GM18951 (cell line): Measurements from ENCODE around the gene CD4.

Experiments used
- POLR2A ChIP-seq: IDR thresholded peaks from 4 replicates; pipeline ENCODE4 v1.6.1; 2011; ENCODE audit warnings: mild to moderate bottlenecking; ENCODE audit not compliant: insufficient read length, insufficient read depth; ENCODE audit errors: extremely low read depth
- in situ Hi-C: fragments of 300-500 bp; cut with MboI; formaldehyde crosslinking; loops from one replicate; pipeline ENCODE4 v1.12.0; 2022; ENCODE audit warnings: low sequenced_read_pairs, mixed read lengths, inconsistent platforms; ENCODE audit not compliant: unreplicated experiment

Gene CD4

GRCh38 chr12:6757028-6757690 is 32.2 kb upstream of the CD4 start:
- in situ Hi-C loops = no loop called here
- TF ChIP-seq POLR2A = no peak

GRCh38 chr12:6758506-6759095 is 30.7 kb upstream of the CD4 start:
- in situ Hi-C loops = no loop called here

DNA sequence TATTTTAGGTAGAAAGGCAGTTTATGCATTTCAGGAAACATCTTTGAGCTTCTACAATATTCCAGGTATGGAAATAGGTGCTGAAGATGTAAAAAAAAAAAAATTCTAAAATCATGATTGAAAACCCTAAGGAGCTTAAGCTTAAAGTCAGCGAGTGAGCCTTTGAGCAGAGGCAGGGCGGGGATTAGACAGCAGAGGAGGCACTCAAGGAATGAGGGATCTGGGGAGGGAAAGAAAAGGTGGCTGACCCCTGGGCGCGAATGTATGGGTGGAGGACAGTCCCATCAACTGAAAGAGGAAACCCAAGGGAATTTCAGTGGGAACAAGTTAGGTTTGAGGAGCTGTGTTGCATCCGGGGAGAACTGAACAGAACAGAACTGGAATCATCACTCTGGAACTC is 29.6 kb upstream of the CD4 start:
- in situ Hi-C loops = no loop called here

More at GRCh38 chr12:6758506-6759095, 30.7 kb upstream of the CD4 start:
- no peak for TF ChIP-seq POLR2A

DNA sequence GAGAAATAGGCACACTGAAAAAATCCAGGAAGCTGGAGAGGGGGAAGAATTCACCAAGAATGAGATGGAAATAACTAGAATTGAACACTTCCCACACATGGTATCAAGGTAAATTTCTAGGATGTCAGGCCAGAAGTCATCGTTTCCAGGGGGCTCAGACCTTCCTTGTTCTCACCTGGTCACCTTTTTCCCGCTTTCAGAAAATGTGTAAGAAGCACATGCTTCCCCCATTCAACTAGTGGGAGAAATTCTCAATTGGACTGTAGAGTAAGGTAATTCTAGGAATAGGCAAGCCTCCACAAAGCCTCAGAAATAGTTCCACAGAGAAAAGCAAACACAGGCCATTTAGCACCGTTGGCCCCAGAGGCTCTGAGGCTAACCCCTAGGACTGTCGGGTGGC is 25.9 kb upstream of the CD4 start:
- in situ Hi-C loops = no loop called here
- no peak for TF ChIP-seq POLR2A

More for the DNA sequence above, 29.6 kb upstream of the CD4 start:
- TF ChIP-seq POLR2A = no peak

- in situ Hi-C loops = no loop called here
- peak; percentile 44 for TF ChIP-seq POLR2A
Measured at GRCh38 chr12:6764011-6764828, 25.1 kb upstream of the CD4 start.

GRCh38 chr12:6765048-6765633 is 24.2 kb upstream of the CD4 start:
- no peak for TF ChIP-seq POLR2A
- in situ Hi-C loops = no loop called here

DNA sequence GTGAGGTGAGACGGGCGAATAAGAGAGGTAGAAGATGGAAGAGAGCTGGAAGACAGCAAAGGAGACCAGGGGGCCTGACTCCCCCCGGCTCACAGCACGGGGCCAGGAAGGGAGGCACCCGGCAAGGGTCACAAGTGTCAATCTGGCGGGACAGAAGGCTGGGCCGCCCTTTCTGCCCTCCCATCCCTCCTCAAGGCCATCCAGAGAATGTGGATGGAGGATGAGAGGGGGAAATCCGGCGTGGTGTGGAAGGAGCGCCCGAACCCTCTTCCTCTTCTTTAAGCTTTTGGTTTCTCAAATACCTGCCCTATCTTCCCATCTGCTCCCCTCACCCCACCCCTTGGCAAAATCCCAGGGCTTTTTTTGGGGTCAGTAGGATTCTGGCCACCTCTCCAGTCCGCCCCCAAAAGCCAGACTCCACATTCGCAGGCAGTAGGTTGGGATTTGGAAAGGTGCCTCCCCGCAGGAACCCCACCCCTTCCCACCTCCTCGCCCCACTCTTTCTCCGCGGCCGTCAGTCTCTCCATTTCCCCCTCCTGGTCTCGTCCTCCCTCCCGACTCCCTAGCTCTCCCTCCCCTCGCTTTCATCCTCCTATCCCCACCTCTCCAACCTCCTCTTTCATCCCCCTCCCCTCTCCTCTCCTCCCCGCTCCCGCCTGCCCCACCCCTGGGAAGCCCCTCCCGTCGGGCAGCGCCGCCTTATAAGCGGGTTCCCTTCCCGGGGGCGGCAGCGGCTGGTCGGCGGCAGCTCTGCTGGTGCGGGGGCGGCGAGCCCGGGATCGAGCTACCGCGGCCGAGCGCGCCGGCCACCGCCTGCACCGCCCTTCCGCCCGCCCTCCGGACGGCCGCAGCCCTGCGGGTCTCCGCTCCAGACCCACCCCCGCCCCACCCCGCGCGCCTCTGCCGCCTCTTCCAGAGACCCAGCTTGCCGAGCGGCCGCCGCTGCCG is 23.4 kb upstream of the CD4 start, which contains the start of gene PTMS:
TSS of gene PTMS (plus strand) at position 730 of the 948 bp plus-strand sequence. CDS start 343 bp downstream, outside the sequence.
- in situ Hi-C loops = no loop called here
- TF ChIP-seq POLR2A = peak; percentile 89

DNA sequence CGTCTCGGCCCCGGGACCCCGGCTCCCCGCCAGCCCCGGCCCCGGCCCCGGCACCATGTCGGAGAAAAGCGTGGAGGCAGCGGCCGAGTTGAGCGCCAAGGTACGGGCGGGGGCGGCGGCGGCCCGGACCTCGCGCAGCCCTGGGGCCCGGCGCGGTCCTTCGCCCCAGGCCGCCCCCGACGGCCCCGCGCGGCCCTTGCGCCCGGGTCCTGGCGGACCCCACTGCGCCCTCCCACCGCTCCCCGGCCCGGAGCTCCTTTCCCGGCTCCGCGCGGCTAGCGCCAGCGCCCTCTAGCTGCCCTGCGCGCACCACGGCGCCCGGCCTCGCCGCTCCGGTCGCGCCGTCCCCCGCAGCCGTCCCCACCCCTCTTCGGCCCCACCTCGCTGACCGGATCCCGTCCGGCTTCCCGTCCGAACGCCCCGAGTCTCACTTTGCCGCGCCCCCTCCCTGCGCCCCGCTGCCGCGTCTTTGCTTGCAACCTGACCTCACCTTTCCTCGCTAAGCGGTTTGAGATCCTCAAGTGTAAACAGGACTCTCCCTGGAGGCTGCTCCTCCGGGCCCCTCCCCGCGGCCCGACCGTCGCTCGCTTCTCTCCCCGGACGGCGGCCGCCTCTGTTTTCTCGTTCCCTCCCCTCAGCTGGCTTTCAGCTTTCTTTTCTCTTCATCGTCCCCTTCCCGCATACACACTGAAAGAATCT is 22.5 kb upstream of the CD4 start:
- peak; percentile 26 for TF ChIP-seq POLR2A
- in situ Hi-C loops = no loop called here

DNA sequence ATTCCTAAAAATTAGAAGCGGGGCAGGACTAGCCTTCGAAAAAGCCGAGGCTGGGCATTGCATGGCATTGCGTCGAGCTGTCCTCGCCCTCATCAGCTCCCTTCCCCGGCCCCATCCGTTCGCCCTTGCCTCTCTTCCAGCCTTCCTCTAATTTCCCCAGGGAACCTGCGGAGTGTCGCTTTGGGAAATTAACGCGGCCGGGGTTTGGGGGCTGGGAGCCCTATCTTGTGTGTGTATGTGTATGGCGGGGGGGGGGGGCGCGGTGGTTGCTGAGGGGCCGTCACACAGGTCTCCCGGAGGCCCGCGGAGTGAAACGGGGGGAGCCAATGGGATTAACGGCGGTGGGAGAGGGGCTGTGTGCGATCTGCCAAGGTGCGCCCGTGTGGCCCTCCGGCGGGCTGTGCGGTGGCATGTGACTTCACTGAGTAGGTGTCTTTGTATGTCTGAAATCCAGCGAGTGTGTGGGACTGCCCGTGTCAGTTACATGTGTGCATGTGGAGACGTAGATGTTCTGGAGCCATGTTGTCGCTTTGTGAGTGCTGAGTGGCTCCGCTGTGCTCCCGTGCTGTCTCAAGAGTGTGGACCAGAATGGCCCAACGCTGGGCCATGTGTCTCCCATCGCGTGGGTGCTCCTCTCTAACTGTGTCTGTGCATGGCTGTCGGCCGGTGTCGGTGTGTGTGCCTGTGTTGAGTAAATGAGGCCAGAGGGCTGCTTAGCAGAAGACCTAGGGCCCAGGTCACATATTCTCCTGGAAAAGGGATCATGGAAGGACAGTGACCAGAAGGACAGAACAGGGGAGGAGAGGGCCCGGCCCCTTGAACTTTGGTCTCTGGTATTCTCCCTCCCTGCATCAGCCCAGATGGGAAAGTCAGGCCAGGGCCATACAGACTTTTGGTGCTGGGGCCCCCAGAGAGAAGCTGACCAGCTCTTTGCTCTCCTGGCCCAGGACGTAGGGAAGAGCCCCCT is 21.7 kb upstream of the CD4 start:
- no peak for TF ChIP-seq POLR2A

GRCh38 chr12:6768437-6768914 is 20.9 kb upstream of the CD4 start:
- no peak for TF ChIP-seq POLR2A
- in situ Hi-C loops = no loop called here

More for the DNA sequence above, 21.7 kb upstream of the CD4 start:
- in situ Hi-C loops = no loop called here

GRCh38 chr12:6768990-6769389 is 20.3 kb upstream of the CD4 start:
- no peak for TF ChIP-seq POLR2A
- in situ Hi-C loops = no loop called here
